HG02763 (cell line): ENCODE measurements around the gene UPF1.

ENCODE experiments used
- ATAC-seq: cut with Tn5 transposase; IDR thresholded peaks from one replicate; pipeline ENCODE4 v1.9.1; 2021; ENCODE audit warnings: mild to moderate bottlenecking, moderate library complexity; ENCODE audit not compliant: unreplicated experiment

UPF1 gene

DNA sequence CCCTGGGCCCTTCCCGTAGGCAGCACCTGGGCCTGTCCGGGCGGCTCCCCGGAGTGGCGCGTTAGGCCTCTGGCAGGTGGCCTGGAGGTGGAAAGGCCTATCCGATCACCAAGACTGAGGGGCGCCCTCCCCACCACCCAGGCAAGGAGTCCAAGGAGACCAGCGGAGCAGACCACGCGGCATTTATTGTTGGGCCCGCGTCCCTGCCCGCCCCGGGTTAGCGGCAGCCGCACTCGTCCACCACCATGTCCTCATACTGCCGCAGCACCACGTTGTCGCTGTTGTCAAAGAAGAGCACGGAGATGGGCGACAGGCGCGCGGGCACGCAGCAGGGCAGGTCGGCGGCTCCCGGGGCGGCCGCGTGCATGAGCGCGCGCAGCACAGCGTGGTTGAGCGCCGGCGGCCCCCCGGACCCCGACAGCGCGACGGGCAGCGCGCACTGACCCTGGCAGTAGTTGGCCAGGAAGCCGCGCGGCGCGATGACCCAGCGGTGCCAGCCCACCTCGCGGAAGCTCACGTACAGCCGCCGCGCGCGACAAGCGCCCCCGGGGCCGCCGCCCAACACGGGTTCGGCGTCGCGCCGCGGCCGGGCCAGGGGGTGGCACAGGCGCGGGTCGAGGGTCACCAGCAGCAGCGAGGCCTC lies 36.7 kb downstream of the UPF1 start:
- ATAC-seq, result no peak

GRCh38 chr19:18869023-18869618 lies 37.4 kb downstream of the UPF1 start:
- no peak for ATAC-seq

DNA sequence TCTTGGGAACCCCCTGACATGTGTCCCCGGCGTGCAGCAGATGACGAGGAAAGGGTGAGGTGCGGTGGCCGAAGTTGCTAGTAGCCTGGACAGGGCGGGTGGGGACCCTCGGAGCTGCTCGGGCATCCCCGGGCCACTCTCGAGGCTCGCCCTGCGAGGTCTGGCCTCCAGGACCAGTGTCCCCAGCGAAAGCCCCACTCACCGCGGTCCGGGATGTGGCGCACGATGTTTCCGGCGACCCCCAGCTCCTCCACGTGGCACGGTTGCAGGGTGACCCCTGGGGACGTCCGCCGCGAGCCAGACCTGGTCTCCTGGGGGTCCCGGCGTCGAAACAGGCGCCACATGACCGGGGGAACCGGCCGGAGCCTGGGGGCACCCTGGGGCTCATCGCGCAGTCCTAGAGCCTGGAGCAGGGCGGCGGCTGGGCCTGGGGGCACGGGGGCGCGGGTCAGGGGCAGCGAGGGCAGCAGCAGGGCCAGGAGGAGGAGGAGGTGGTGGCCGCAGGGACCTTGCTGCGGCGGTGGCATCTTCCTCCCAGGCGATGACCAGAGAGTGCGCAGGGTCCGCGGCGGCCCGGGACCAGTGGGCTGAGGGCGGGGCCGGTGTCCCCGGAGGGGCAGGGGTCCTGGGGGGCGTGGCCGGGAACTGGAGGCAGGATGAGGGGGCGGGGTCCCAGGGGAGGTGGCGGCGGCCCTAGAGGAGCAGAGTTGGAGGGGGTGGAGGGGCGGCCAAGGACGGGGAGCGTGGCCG lies 38.2 kb downstream of the UPF1 start:
- ATAC-seq, result no peak

DNA sequence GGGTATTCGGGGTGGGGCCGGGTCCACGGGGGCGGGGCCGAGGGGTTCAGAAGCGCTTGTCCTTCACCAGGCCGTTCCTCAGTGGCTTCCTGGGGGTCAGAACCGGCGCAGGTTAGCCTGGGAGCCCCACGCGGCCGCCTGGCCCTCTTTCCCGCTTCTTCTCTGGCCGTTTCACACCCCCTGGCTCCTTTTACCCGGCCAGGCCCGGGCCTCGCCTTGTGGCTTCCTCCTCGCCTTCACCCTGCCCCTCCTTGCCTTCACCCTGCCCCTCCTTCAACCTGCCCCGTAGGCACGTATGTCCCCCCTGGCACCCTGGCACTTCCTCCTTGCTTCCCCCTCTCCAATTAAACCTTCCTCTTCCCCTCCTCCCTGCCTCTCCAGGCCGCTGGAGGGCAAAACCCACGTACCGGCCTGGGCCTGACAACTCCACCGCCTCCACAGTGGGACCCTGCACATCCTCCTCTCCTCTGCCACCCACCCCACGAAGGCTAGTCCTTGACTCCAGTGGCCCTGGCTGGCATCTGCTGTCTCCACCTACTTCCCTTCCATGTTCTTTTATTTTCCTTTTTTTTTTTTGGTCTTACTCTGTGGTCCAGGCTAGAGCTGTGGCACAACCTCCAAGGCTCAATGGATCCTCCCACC lies 38.9 kb downstream of the UPF1 start:
- ATAC-seq, result no peak

DNA sequence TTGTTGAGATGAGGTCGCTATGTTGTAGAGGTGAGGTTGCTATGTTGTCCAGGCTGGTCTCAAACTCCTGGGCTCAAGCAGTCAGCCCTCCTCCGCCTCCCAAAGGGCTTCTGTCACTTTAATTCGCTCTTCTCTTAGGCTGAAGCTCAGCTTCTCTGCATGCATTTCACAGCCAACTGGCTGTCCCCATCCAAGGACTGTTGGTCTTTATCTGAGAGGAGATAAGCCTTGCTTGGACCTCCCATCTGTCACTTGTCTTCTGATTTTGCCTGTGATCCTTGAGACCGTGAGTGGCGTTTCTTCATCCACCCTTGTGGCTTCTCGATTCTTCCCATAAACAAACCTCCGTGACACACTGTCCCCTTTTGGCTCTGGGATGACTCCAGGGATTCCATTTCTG lies 39.8 kb downstream of the UPF1 start:
- no peak for ATAC-seq

DNA sequence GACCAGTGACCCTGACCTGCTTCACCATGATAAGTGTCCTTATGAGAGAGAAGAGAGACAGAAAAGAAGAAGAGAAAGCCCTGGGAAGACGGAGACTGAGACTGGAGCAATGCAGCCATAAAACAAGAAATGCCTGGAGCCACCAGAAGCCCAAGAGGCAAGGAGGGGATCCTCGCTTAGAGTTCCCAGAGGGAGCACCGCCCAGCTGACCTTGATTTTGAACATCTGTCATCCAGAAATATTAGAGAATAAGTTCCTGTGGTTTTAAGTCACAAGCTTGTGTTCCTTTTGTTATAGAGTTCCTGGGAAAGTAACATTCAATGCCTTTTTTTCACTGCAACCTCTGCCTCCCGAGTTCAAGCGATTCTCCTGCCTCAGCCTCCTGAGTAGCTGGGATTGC lies 44.0 kb downstream of the UPF1 start:
- ATAC-seq, result no peak

DNA sequence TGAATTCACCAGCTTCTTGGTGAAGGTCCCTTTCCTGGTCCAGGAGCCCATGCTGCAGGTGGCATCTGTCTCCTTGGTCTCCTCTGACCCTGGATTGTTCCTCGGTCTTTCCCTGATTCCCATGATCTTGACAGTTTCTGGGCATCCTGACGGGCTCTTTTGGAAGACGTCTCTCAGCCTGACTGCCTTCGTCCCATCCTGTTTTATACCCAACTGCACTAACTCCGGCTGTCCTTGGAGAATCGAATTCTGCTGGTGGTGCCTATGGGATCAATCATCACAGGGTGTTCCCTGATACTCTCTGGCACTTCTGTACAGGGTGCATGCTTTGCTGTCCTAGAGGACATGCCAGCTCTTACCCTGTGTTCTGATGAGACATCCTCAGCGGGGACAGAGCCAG lies 45.1 kb downstream of the UPF1 start:
- ATAC-seq, result no peak

DNA sequence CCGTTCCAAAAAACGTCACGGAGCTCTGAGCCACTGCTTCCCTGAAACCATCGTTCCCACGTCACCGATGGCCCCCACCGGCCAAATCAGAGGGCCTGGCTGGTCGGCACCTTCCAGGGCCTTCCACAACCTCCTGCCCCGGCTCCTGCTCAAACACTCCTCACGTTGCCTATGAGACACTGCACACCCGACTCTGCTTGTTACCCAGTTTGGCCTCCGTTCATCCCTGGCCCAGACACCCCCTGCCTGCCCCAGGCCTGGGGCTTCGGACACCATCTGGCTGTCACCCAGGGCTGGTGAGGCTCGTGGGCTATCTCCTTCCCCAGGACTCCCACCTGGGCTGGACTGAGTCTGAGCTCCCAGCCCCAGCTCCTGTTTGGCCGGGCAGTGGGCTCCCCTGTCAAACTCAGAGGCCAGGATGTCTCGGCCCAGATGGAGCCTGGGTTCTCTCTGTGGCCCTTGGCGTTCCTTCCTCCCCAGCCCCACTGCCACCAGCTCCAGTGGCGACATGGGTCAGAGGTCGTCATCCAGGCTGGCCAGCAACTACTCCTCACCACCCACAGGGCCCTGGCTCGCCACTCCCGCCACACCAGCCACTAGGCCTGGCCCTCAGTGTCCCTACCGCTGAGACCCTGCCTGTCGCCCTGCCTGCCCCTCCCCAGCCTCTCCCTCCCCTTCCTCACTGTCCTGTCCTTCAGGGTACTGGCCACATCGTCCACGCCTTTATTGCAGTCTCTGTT lies 46.5 kb downstream of the UPF1 start:
- ATAC-seq, result no peak

DNA sequence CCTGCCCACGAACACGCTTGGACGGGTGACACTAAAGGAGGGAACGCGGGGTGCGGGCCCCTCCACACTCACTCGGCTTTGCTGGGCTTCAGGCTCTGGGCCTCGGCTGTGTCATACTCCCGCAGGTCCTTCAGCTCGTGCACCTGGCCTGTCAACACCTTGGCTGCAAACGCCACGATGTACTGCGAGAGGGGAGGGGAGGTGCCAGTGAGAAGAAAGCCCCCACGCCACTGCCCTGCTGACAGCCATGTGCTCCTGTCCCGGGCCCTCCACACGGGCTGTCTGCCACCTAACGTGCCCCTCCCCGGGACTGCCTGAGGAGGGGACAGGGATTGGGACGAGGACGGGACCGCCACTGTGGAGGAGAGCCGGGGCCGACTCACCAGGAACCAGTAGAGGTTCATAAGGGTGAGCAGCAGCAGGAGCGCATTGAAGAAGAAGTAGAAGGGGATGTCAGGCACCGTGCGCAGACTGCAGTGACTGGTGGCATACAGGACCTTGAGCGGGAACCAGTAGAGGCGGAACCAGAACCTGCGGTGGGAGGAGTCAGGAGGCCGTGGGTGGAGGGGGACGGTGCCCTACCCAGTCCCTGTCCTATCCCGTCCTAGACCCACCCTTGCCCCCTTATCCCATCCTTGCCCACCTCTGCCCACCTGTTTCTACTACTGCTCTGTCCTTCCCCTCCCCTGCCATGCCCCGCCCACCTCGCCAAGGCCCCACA lies 47.3 kb downstream of the UPF1 start:
- no peak for ATAC-seq

- ATAC-seq, result no peak
Measured at GRCh38 chr19:18879579-18880373, 48.0 kb downstream of the UPF1 start.

GRCh38 chr19:18881491-18881890 lies 49.7 kb downstream of the UPF1 start:
- ATAC-seq, result no peak

DNA sequence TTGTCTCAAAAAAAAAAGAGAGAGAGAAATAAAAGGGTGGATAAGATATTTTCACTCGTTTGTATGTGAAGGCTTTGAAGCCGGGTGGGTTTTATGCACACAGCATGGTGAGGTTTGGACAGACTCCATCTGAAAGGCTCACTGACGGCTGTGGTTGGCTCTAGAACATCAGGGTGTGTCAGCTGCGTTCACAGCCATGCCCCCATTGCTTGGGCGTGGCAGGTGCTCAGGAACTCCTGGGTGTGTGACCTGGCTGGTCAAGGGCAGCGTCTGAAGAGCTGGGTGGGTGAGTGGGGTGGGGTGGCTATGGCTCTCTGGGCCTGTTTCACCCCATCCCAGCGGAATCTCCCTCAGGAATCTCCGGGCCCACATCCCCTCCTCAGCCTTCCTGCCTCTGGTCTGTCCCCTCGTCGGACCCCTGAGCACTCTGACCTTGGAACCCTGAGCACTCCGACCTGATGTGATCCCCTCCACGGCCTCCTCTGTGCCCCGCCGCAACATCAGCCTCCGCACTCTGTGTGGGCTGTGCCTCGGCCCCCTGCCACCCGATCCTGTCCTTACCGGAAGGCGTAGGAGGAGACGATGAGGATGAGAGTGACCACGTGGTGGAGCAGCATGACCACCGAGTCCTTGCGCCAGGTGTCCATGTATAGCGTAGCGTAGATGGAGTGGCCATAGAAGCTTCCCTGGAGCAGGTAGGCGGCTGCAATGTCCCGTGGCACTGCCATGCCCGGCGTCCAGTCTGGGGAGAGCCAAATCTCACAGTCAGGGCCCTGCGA lies 52.0 kb downstream of the UPF1 start:
- no peak for ATAC-seq

DNA sequence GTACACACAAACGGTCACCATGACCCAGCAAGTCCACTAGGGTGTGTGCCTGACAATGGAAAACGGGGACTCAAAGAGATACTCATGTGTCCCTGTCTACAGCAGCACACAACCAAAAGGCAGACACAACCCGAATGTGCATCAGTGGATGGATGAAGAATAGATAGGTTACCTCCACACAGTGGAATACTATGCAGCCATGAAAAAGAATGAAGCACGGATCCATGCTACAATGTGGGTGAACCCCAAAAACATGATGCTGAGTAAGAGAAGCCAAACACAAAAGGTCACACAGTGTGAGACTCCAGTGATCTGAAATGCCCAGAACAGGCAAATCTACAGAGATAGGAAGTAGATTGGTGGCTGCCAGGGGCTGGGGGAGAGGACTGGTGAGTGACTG lies 55.2 kb downstream of the UPF1 start:
- no peak for ATAC-seq

GRCh38 chr19:18889949-18890745 lies 58.4 kb downstream of the UPF1 start:
- no peak for ATAC-seq

DNA sequence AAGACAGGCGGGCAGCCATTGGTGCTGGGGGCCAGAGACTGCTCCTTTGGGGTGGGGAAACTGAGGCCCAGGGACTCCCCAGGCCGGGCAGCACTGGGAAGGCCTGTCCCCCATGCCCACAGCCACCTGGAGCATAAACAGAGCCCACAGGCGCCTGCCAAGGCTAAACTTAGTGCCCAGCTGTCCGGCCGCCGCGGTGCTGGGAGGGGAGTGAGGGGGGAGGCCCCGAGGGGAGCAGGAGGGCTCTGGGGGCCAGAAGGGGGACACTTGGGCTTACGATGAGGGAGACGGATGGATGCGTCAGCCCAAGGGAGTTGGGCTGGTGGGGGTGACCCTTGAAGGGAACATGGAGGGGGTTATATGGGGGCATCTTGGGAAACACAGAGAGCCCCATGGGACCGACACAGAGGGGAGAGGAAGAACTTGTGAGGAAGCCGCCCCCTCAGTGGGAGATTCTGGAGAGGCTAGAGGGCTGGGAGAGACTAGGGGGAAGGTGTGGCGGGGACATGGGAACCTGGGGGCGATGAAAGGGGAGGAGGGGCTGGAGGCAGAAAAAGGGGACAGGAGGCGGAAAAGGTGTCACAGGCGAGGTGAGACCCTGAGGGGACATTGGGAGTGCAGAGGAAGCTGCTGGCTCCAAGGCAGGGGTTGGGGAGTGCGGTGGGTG lies 62.0 kb downstream of the UPF1 start:
- no peak for ATAC-seq

DNA sequence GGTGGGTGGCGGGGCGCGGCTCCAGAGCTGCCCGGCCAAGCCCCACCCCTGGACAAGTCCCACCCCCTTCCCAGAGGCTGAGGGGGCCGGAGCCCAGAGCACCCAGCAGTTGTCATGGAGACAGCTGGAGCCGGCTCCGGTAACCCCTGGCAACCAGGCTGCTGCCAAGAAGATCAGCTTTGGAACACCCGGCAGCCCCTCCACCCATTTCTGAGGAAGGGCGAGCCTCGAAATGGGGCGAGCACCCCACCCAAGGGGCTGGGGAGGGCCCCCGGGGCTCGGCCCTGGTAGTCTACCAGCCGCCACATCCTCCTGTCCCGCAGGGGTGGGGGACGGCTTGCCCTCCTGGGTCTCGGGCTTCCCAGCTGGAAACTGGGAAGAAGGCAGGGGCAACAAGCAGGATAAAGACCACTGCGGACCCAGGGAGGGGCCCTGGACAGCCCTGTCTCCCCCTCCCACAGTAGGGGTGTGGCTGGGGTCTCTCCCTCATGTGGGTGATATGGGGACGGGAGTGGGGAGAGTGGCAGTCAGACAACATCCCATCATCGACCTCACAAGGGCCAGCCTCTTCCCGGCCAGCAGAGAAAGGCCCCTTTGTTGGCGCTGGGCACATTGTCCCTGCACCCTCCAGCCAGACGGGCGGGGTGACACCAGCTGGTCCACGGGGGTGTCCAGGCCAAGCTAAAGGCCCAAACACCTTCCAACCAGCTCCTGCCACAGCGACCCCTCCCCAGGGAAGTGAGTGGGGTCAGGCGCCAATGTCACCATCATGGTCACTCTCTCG lies 62.7 kb downstream of the UPF1 start:
- no peak for ATAC-seq
